GM03348 (cell line): ENCODE data around the gene CDH23.

ENCODE experiments used
- DNase-seq: peaks from one replicate; pipeline ENCODE4 v3.0.0; 2012; ENCODE audit warnings: low spot score

Gene CDH23

DNA sequence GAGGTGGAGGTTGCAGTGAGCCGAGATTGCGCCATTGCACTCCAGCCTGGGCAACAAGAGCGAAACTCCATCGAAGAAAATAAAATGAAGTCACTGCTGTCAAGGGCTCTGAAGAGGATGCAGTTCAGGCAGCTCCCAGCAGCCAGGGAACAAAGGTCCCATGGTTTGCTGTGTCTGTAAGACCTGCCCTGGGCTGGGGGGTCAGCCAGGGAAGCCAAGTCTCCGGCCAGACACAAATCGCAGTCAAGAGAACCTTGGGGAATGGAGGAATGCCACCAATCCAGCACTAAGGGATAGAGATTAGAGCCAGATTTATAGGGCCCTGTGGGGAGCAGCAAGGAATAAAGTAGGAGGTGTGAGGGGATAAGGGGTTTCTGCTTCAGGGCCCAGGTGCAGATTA, 405.5 kb downstream of the CDH23 start:
- no peak for DNase-seq

GRCh38 chr10:71802715-71803488, 406.2 kb downstream of the CDH23 start:
- DNase-seq, result no peak

DNA sequence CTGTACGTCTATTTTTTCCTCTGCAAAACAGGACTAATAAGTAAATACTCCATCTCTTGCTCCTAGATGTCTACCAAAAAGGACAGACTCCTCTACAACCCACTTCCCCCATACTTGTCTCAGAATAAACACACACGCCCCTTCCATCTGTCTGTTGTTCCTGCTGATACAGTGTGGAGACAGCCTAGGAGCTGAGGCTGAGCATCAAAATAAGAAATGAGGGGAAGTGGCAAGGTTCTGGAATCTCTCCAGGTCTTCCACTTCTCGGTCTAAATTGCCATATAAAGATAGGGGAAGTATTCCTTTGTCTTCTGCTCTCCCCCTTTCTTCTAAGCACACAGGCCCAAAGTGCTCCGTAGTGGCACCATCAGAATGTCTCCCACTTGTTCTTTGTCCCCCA, 407.4 kb downstream of the CDH23 start:
- no peak for DNase-seq

GRCh38 chr10:71805776-71806703, 409.3 kb downstream of the CDH23 start:
- DNase-seq, result peak; percentile 30

GRCh38 chr10:71806704-71807556, 410.2 kb downstream of the CDH23 start:
- DNase-seq, result no peak

DNA sequence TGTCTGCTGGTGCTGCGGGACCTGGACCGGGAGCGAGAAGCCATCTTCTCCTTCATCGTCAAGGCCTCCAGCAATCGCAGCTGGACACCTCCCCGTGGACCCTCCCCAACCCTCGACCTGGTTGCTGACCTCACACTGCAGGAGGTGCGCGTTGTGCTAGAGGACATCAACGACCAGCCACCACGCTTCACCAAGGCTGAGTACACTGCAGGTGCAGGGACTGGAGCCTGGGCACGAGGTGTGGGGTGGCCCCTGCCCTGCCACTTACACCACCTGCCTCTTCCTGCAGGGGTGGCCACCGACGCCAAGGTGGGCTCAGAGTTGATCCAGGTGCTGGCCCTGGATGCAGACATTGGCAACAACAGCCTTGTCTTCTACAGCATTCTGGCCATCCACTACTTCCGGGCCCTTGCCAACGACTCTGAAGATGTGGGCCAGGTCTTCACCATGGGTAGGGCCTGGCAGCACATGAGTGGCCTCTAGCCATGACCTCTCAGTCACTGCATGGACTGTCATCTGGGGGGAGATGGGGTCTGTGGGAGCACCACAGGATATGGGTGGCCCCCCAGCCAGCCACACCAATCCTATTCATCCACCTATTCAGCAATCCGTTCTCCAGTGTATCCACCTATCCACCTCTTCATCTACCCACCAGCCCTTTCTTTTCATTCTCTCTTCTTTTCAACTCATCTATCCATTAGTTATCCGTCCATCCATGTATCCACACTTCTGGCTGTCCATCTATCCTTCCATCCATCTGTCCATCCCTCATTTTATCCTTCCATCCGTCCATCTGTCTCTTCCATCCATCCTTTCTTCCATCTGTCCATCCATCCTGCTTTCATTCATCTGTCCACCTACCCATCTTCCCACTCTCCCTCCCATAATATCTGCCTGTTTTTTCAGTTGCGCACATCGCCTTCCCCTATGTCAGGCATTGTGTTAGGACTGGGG, 411.1 kb downstream of the CDH23 start:
- DNase-seq, result no peak

DNA sequence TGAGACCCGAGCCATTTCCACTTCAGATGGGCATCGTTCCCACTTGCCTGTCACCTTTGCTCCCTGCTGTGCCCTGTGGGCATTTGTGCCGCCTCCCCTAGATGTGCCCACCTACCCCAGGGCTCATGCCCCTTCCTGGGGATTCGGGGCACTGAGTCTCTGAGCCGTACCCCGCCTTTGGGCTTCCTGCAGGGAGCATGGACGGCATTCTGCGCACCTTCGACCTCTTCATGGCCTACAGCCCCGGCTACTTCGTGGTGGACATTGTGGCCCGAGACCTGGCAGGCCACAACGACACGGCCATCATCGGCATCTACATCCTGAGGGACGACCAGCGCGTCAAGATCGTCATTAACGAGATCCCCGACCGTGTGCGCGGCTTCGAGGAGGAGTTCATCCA, 412.9 kb downstream of the CDH23 start:
- DNase-seq, result no peak

DNA sequence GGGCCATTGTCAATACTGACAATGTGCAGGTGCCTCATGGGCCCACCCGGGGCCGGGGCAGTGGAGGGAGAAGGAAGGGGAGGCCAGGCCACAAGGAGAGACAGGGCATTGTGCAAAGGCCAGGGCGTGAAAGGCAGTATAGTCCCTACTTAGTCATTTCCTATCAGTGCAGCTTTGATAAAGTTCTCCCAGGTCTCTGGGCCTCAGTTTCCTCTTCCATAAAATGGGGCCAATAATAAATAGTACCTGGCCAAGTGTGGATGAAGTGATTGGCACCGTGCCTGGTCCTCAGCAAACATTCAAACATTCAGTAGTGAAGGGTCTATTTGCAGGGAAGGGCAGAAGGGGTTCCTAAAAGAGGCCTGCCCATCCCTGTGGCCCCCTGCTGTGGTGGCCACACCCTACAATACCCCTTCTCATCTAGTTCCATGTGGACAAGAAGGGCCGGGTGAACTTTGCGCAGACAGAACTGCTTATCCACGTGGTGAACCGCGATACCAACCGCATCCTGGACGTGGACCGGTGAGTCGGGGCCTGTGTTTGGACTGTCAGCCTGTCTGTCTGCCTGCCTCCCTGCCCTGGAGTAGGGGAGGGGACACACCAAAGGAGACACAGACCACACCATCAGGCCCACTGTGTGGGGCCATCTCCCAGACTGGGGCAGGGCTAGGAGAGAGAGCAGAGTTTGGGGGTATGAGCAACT, 413.5 kb downstream of the CDH23 start:
- no peak for DNase-seq

GRCh38 chr10:71811351-71811750, 414.6 kb downstream of the CDH23 start:
- no peak for DNase-seq

DNA sequence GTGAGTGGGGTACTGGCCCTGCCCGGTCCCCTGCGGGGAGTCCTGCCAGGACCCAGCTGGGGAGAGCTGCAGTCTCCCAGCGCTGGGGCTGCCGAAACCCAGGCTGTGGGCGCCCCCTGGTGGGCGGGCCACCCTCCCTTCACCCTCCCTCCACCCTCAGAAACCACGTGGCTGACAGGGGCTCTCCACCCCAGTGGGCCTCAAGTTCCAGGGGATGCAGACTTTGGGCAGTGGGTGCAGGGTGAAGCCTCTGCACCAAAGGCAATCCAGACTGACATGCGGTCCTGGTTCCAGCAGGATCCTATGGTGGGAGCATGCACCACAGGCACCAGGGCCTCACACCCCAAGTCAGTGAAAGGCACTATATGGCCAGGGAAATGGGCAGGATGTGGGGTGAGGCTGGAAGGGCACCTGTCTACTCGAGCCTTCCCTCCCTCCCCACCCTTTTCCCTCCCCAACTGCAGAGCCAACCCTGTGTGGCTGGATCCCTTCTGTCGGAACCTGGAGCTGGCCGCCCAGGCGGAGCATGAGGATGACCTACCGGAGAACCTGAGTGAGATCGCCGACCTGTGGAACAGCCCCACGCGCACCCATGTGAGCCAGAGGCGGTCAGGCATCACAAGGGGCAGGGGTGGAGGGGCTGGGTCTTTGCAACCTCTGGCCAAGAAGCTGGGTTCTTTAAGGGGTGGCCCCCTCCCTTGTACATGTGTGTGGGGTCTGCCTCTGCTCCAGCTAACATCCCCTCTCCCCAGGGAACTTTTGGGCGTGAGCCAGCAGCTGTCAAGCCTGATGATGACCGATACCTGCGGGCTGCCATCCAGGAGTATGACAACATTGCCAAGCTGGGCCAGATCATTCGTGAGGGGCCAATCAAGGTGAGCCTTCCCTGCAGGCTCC, 415.5 kb downstream of the CDH23 start:
- peak; percentile 90 for DNase-seq

- DNase-seq, result no peak
Measured at GRCh38 chr10:71812913-71813590, 416.3 kb downstream of the CDH23 start.

DNA sequence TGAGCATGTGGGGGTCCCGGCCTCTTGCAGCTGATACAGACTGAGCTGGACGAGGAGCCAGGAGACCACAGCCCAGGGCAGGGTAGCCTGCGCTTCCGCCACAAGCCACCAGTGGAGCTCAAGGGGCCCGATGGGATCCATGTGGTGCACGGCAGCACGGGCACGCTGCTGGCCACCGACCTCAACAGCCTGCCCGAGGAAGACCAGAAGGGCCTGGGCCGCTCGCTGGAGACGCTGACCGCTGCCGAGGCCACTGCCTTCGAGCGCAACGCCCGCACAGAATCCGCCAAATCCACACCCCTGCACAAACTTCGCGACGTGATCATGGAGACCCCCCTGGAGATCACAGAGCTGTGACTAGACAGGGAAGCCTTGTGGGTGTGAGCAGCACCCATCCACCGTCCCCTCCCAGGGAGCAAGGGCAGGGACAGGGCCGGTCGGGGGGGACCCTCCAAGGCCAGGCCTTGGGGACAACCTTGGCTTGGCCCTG, 418.2 kb downstream of the CDH23 start:
- DNase-seq, result no peak

GRCh38 chr10:71815515-71816130, 418.9 kb downstream of the CDH23 start:
- no peak for DNase-seq

DNA sequence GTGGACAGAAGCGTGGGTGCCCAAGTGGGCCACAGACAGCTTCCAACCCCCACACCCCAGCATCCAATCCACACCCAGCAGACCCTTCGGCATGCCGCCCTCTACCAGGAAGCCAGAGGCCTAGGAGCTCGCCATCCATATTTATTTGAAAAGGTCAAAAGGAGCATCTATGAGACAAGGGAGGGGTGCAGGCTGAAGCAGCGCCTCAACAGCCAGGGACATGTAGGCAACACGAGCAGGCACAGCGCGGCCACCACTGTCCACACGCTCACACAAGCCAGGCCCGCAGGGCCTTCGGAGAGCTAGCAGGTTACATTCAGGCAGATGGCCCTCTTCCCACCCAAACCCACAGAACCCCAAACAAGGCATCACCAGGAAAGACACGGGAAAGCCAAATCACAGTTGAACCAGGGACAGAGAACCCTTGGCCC, 419.7 kb downstream of the CDH23 start:
- DNase-seq, result no peak

GRCh38 chr10:71816936-71817618, 420.4 kb downstream of the CDH23 start:
- DNase-seq, result no peak

DNA sequence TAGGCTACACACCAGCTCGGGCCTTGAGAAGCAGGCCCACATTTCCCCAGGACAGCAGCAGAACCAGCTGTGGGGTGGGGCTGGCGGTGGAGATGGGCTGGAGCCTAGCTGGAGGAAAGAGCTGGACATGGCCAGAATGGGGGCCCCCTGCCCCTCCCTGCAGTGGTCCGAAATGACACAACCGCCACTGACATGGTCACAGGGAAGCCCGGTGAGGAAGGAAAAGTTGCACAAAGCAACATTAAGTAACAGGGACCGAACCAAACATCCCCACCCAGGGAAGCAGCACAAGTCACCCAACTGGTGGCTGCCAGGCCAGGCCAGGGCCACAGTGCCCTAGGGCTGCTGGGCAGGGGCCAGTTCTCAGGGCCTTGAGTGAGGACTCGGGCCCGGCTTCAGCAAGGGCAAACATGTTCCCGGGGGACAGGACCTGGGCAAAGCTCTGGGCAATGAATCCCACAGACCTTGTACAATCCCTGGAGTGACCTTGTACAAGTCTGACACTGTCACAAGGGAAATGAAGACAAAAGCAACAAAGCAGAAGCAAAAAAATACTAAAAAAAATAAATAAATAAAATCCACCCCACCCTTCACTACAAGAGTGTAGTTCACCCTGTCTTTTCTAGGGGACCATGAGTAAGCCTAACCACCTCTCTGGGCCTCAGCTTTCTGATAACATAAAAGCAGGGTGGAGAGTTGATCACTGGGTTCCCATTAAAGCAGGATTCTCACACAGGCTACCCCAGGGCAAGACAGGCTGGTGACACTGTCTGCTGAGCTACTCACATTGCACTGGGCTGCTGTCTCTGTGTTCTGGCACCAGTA, 421.3 kb downstream of the CDH23 start:
- DNase-seq, result no peak
